Inflammatory macrophage treated with lipopolysaccharide for 4 hours (primary cell): ENCODE data around the gene RASL11B.

Source experiments
- DNase-seq: peaks from one replicate; pipeline ENCODE4 v3.0.0-alpha.2; 2020

RASL11B gene

DNA sequence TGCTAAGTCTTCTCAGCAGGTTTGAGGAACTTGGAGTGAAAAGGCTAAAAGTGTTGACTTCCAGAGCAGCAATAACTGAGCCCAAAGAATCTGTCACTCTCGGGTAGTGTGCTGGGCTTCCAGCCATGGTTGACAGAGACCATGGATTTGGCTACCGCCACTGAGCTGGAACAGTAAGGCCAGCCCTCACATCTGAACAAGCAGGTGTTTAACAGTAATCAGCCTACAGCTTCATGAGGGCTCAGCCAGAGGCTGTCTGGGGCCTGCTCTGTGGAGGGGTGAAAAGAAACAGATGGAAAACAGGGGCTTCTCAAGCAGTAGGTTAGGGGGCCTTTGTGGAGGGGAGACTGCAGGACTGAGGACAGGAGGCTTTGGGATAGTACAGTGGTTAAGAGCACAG, 14.9 kb downstream of the RASL11B start:
- no peak for DNase-seq

DNA sequence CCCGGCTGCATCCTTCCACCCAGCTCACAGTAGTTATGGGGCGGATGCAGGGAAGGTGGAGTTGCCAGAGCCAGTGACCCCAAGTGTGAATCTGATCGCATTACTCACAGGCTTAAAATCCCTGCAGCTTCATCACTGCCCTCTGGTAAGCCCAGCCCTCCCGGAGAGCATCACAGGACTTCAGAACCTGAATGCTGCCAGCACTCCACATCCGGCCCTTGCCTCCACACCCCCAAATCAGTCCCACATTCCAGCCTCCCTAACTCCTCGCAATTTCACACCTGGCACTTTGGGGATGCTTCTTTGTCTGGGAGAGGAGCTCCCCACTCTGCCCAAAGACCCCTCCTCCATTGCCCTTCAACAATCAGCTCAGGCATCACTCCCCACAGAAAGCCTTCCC, 15.6 kb downstream of the RASL11B start:
- DNase-seq: no peak

DNA sequence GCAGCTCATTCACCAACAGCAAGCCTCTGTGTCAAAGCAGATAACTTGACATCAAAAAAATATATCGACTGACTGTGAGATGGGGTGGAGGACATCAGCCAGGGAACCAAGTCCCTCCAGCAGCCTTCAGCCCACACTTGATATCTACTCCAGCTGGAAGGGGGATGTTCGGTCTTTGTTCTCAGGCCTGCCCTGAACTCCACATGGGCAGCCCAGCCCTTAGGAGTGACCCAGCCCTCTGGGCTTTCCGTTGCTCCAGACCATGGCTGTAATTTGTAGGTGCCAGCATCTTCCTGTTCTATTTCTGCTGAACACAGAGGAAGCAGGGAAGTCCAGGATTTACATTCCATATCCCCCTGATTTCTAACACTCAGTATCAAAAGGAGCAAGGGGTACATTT, 17.4 kb downstream of the RASL11B start:
- DNase-seq: no peak

DNA sequence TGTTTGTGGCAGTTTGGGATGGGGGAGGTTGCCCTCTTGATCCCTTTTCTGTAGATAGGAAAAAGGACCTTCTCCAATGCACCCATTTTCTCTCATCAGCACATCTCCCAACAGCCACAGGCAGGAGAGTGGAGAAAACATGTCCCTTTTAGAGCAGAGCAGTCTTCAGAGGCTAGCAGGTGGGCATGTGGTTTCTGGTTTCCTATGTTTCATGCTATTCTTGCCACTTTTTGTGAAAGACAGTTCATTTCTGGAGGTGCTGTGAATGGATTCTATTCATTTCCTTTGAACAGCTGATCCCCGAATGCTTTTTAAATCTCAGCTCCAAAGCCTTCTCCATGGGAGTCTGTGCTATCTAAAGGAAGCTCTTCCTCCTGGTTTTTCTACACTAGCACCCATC, 18.9 kb downstream of the RASL11B start:
- DNase-seq: no peak

DNA sequence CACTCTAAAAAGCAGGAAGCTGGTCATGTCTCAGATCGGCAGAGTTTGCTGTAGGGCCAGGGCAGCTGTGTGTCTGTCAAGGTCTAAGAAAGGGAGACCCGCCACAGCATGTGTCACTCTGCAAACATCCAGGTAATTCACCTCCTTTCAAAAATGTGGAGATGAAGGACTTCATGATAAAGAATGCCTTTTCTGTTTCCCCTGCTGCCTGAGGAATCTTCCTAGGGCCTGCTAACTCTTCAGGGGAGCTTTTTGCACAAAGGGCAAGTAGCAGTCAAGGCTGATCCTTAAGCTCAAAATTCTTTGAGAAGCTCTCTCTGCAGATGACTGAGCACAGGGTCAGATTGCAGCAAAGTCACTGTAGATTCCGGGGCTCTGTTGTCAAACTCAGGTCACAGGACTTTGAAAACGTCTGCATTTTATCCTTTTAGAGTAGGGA, 21.1 kb downstream of the RASL11B start:
- no peak for DNase-seq

GRCh38 chr4:52883707-52884669, 21.9 kb downstream of the RASL11B start:
- peak; percentile 18 for DNase-seq

DNA sequence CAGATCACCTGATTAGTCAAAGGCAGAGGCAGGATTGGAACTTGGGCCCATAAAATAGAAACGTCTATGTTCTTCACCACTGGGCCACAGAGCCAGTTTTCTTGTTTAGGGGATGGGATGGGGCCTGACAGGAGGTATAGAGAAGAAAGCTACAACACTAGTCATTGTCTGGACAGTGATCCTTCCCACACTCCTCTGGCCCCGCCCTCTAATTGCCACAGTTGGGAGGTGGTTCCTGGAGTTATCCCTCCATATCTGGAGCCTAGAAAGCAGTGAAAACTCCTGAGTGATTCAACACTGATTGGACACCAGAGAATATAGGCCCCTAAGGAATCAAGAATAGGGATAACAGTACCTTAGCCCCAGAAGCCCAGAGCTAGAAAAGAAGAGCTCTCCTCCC, 22.9 kb downstream of the RASL11B start:
- DNase-seq: no peak

DNA sequence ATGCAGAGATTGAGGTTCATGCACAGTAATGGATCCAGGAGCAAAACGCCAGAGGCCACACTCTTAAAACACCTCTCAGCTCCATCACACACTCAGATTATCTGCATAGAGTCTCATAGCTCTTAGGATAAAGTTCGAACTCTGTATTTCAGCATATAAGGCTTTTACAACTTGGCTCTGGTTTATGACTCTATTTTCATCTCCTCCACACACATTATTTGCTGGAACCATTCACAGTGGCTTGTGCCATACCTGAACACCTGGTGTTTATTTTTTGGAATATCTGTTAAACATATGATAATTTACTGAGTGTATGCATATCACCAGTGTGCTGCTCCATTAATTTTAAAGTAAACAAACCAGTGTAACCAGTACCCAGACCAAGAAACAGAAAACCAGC, 27.2 kb downstream of the RASL11B start:
- DNase-seq: no peak

DNA sequence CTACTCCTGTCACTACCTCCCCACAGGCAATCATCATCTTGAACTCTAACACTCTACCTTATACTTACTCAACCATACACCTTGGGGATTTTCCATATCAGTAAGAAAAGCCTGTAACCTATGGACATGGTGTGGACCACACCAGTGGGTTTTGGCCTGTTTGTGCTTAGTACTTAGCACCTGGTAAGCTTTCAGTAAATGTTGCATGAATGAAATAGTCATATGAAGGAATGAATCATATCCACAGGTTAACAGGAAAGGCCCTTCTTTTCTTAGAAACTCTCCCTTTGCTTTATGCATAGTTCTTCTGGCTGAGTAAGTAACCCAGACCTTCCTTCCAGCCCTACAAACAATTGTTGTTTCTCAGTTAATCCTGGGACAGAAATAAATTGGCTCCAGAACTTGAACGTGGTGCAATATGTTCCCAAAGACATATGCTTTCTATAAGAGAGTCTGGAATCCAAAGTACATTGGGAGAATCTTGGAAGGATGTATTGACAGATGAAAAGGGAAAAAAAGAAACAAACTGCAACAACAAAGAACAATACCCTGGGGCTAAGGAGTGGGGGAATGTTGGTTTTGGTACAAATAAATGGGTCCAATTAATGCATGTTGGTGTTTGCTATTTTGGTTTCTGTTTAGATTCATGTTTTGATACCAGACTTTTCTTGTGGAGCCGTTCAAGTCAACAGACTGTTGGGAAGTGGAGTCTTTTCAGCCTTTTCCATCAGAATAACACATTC, 27.8 kb downstream of the RASL11B start:
- DNase-seq: no peak

- DNase-seq: no peak
These were observed 28.3 kb downstream of the RASL11B start for GRCh38 chr4:52890521-52890791.

DNA sequence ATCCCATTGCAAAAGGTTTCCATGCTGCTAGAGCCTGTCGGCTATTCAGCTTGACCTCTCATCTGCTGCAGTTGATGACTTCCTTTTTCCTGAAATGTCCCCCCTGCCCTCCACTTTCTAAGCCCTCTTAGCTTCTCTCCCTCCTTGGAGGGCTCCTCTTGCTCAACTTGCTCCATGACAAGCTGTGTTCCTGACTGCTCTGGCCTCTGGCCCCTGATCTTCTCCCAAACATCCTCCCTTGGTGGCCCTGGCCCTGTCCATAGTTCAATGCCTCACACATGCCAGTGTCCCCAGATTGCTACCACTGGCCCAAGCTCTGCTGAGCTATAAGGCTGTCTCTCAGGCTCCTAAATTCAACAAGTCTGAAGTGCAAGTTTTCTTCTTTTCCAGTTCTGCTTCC, 29.6 kb downstream of the RASL11B start:
- DNase-seq: no peak

DNA sequence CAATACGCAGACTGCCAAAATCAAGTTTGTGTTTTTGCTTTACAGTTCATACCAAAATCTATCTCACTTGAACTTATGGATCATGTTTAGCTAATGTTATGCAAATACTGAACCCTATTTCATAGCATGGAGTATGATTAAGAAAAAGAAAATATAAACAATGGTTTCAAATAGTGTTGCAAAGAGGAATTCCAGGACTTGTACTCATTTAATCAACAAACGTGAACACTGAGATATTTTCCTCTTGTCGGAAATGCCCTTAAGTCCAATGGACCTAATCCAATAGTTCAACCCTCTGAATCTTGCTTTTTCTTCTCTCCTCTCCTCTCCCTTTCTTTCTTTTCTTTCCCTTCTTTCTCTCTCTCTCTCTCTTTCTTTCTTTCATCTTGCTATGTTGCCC, 30.8 kb downstream of the RASL11B start:
- DNase-seq: no peak

- DNase-seq: no peak
These were observed 32.3 kb downstream of the RASL11B start for GRCh38 chr4:52894443-52894842.

- no peak for DNase-seq
These were observed 41.2 kb downstream of the RASL11B start for GRCh38 chr4:52903273-52903672.

DNA sequence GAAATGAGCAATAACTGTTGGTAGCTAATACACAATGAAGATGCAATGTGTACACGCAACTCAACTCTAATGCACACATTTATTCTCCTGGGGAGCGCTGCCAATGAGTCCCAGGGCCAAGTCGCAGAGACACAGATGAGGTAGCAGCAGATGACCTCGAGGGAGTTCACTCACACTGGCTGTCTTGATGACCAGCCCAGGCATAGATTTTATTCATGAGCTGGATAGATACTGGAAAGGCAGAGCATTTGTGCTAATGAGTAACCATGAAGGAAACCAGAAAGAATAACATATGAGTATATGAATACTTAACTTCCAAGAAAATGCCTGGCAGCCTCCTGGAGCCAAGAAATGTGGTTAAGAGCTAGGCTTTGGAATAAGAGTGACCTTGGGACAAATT, 42.3 kb downstream of the RASL11B start:
- no peak for DNase-seq

- DNase-seq: no peak
These were observed 45.4 kb downstream of the RASL11B start for GRCh38 chr4:52907510-52907909.

- no peak for DNase-seq
These were observed 48.0 kb downstream of the RASL11B start for GRCh38 chr4:52910115-52910514.

DNA sequence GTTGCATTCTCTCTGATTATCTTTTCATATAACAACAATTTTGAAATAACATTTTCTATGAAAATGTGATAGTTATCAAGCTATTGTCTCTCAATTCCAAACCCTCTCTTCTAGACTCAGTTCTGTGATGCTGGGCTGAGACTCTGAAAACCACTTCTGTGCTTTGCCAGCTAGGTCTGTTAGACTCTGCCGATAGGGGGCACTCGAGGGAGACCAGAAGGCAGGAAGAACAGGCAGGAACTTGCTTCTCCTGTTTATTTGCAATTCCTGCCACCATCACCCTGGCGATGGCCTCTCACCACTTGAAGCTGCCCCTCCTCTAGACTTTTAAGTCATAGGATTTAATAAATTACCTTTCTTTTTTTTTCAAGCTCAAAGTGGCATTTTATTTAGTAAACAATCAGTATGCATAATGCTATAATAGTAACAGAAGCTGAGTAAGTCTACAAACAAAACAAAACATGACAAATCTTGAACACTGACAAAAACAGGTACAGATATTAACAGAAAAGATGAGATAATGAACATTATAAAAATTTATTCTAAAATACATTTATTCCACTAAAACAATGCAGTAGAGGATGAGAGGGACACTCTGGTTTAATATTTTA, 49.7 kb downstream of the RASL11B start:
- peak; percentile 63 for DNase-seq

- no peak for DNase-seq
These were observed 50.5 kb downstream of the RASL11B start for GRCh38 chr4:52912608-52913007.

DNA sequence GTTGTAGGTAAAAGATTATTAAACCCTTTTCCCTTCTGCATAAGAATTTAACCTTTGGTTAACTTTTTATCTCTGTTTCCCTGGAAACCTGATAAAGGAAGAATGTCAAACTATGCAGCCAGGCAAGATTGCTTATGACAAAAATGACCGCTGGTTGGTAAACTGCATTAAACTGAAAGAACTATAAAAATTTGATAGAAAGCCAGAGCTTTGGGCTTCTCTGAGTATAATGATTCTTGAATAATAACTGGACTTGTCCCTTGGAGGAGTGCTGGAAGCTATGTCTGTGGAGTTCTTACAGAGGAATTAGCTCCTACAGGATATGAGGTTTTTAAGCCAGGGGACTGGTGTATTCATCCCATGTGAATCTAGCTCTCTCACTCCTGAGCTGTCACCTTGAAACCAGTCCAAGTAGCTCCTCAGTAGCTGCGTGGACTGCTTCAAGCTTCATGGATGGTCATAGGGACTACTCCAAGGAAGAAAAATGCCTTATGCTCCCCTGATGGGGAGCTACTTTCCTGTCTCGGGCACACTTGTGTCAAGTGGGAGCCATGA, 52.0 kb downstream of the RASL11B start:
- DNase-seq: no peak

GRCh38 chr4:52915191-52915590, 53.1 kb downstream of the RASL11B start:
- DNase-seq: no peak

DNA sequence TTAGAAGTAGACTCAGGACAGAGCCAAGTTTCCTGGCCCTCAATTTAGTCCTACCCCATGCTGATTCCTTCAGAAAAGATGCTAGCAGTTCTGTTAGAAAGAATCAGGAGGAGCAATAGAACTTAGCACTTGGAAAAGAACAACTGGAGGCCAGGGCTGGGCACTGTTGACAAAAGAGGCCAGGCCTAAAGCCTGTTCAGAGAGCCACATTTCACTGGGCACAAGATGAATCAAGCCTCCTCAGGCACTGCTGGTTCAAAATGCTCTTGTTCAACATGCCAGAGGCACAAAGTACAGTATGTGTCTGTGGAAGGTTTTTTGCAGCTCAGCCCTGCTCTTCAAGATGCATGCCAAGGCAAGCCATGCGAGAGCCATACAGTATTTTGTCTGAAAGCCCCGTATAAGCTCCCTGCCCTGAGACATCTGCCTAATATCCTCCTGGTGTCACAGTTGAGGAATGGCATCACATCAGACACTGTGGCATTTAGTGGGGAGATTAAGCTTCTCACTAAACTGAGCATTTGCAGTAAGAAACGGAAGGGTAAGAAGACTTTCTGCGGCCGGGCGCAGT, 53.7 kb downstream of the RASL11B start:
- DNase-seq: no peak
